ENCODE results near the gene STAC.

The STAC gene

DNA sequence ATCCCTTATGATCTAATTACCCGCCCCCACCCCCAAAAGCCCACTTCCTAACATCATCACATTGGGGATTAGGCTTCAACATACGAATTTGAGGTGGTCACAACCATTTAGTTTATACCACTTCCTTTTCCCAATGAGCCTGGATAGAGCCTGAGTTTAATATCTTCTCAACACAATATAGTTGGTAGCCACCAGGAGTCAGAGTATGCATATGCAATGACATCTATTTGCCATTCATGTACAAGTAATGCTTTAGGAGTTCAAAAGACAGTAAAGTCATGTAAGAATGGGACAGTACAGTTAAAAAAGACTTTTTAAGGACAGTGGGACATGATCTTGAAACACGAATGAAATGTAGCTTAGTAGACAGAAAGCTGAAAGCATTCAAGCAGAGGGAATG, 211.7 kb downstream of the STAC start:
- no peak overlapping the region for H3K4me3 Mint-ChIP-seq
- peaks cover 18% of the 10 kb centered on the region for H3K9me3 Mint-ChIP-seq
- no peaks in the 10 kb centered on the region for H3K36me3 Mint-ChIP-seq (ENCODE audit: low read depth)
- no peak overlapping the region for H3K27ac Mint-ChIP-seq
- no peaks in the 10 kb centered on the region for H3K4me1 Mint-ChIP-seq
- H3K27me3 Mint-ChIP-seq (ENCODE audit: low read depth), result peaks cover 17% of the 10 kb centered on the region
- TF ChIP-seq, protein P1, sequence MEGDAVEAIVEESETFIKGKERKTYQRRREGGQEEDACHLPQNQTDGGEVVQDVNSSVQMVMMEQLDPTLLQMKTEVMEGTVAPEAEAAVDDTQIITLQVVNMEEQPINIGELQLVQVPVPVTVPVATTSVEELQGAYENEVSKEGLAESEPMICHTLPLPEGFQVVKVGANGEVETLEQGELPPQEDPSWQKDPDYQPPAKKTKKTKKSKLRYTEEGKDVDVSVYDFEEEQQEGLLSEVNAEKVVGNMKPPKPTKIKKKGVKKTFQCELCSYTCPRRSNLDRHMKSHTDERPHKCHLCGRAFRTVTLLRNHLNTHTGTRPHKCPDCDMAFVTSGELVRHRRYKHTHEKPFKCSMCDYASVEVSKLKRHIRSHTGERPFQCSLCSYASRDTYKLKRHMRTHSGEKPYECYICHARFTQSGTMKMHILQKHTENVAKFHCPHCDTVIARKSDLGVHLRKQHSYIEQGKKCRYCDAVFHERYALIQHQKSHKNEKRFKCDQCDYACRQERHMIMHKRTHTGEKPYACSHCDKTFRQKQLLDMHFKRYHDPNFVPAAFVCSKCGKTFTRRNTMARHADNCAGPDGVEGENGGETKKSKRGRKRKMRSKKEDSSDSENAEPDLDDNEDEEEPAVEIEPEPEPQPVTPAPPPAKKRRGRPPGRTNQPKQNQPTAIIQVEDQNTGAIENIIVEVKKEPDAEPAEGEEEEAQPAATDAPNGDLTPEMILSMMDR (IDR thresholded peaks at IDR 0.05; ENCODE audit: unreplicated experiment in 3 of 3), result no peak

DNA sequence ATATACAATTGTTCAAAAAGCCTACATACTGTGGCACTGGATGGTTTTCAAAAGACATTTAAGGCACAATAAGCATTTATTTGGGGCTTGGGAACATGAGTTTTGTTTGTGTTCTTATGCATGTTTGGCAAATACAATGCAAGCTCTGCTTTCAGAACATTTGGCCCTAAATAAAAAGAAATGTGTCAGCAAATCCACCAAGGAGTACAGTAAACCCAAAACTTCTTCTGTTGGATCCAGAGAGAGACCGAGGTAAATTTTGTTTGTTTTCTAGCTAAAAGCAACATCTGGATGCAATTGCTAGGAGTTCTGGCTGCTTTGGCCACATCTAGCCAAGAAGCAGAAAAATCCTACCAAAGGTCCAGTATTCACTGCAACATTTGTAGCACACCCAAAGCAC, 215.2 kb downstream of the STAC start:
- Mint-ChIP-seq H3K36me3 (ENCODE audit: low read depth) (no peaks in the 10 kb centered on the region), H3K4me1 (no peaks in the 10 kb centered on the region), H3K4me3 (no peak overlapping the region), H3K27me3 (ENCODE audit: low read depth) (peaks cover 17% of the 10 kb centered on the region), H3K9me3 (no peaks in the 10 kb centered on the region), H3K27ac (no peak overlapping the region)
- TF ChIP-seq, protein P1 (IDR thresholded peaks at IDR 0.05; ENCODE audit: unreplicated experiment in 3 of 3), result no peak

DNA sequence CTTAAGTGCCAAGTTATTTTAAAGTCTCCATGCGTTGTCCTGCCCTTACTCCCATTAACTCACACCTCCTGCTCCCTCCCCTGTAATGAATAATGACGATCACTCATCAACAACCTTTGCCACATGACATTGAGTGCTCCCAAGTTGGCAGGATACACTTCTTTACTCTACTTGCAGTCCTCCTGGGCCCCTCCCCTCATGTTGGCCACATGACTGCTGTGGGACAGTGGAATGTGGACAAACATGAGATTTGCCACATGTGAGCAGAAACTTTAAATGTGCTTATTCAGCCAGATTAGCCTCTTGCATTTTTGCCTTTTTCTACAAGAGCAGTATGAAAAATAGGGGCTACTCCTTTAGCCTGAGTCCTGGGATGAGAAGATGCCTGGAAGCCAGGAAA, 216.1 kb downstream of the STAC start:
- TF ChIP-seq, protein P1 (IDR thresholded peaks at IDR 0.05; ENCODE audit: unreplicated experiment in 3 of 3), result no peak
- H3K4me1 Mint-ChIP-seq, result no peaks in the 10 kb centered on the region
- no peaks in the 10 kb centered on the region for H3K36me3 Mint-ChIP-seq (ENCODE audit: low read depth)
- H3K27me3 Mint-ChIP-seq (ENCODE audit: low read depth), result peaks cover 17% of the 10 kb centered on the region
- H3K4me3 Mint-ChIP-seq, result no peak overlapping the region
- no peak overlapping the region for H3K27ac Mint-ChIP-seq
- no peaks in the 10 kb centered on the region for H3K9me3 Mint-ChIP-seq

DNA sequence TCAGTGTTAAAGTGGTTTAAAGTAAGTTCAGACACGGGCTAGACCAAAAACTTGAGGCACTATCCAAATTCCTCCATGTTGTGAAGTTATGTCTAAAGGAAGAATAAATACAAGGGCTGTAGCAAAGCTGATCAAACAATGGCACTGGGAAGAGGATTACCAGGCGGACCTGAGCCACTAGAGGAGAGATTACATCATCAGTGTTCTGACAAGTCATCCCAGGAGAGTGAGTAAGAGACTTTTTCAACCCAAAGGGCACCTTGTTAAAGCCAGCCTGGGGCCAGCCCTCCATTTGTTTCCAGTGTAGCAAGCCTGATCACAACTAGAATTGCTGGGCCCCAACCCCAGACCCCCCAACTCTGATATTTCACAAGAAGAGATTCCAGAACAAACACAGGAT, 217.1 kb downstream of the STAC start:
- Mint-ChIP-seq H3K36me3 (ENCODE audit: low read depth) (no peaks in the 10 kb centered on the region), H3K4me1 (no peaks in the 10 kb centered on the region), H3K27me3 (ENCODE audit: low read depth) (peaks cover 21% of the 10 kb centered on the region), H3K4me3 (no peak overlapping the region), H3K27ac (no peak overlapping the region), H3K9me3 (no peaks in the 10 kb centered on the region)
- TF ChIP-seq, protein P1 (IDR thresholded peaks at IDR 0.05; ENCODE audit: unreplicated experiment in 3 of 3), result no peak
